ENCODE data around the gene STEAP1B. TPM values are rescaled to one million over a fixed set of nuclear protein-coding genes. Genes with fewer than 3 reads are reported as not detected.

STEAP1B gene
- total RNA-seq, 1 experiment from 2014 or later, result 3.2 TPM

DNA sequence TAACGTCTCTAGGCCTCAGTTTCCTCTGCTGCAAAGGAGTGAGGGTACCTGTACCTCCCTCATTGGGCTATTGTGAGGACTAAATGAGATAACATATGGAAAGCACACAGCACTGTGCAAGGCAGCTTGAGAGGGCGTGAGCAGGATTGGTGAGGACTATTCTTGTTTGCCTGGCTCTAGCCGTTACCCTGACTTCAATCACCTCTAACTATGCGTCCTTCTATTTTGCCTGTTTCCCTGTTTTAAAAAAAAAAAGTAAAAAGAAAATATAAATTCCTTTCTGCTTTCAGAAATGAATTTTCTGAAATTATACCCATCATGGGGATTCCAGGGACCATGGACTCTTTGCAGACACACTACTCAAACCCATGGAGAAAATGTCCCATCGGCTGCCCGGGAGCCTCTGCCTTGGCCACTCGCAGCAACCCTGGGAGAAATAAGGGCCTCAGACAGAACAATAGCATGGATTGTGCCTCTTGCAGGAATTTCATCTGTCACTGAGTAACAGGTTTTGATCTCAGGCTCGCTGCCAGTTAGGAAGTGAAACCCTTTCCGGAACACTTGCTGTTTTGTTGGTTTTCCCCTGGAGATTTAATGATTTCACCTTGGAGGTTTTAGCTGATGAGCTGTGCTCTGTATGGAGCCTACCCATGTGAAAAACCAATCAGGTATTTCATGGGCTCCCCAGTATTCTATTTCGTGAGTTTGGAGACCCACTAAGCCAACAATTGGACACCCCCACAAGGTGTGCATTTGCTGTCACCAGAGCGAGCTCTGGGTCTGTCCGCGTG is 55.6 kb downstream of the STEAP1B start:
- Mint-ChIP-seq H3K4me1 (peaks cover 34 to 38% of the 10 kb centered on the region in 2 experiments), H3K27ac (no peak overlapping the region; a peak in 1 of 7 replicates), H3K9me3 (no peaks in the 10 kb centered on the region; a peak in 1 of 5 replicates), H3K36me3 (ENCODE audit: insufficient read depth in 1 of 3, low read depth in 3 of 3) (no peaks in the 10 kb centered on the region), H3K27me3 (ENCODE audit: low read depth) (no peaks in the 10 kb centered on the region; the same call in 1 of the 2 replicates), H3K4me3 (no peak overlapping the region)
- H2BK15ac ChIP-seq (ENCODE audit: low read depth, low read length), result no peak overlapping the region
- H3K4me1 ChIP-seq (ENCODE audit: insufficient read depth, low read length), result peaks cover 3% of the 10 kb centered on the region; the same call in 1 of the 2 replicates
- H3K23ac ChIP-seq (ENCODE audit: insufficient read length, low read depth, low read length), result no peak overlapping the region
- H3K79me2 ChIP-seq (ENCODE audit: insufficient read depth, low read length), result no peaks in the 10 kb centered on the region
- H3K27ac ChIP-seq (ENCODE audit: insufficient read length, low read depth, low read length), result no peak overlapping the region
- no peak overlapping the region for H3T11ph ChIP-seq (ENCODE audit: low read length)
- WGBS (ENCODE audit: extremely low coverage, insufficient read length, low lambda C conversion rate), result no CpG with 5 or more reads among the region's 13 CpGs
- H3K9me3 ChIP-seq (ENCODE audit: control insufficient read depth, low read depth, low read length), result no peaks in the 10 kb centered on the region
- no peak overlapping the region for H3K56ac ChIP-seq (ENCODE audit: insufficient read length, low read depth, low read length)
- no peak overlapping the region for H2BK120ac ChIP-seq (ENCODE audit: low read depth, low read length, poor library complexity, severe bottlenecking)
- no peak overlapping the region for H4K8ac ChIP-seq (replicated peaks; ENCODE audit: insufficient read length, low read depth, low read length)
- no peaks in the 10 kb centered on the region for H4K20me1 ChIP-seq (ENCODE audit: control insufficient read depth, insufficient read depth, insufficient read length)
- no peak overlapping the region for H2BK5ac ChIP-seq (ENCODE audit: insufficient read length, low read length)
- no peak overlapping the region for H3K18ac ChIP-seq (ENCODE audit: insufficient read length, low read depth, low read length)
- H3K4ac ChIP-seq (ENCODE audit: low read depth, low read length), result no peak overlapping the region
- H3K27me3 ChIP-seq (ENCODE audit: insufficient read depth, low read length), result no peaks in the 10 kb centered on the region
- H4K5ac ChIP-seq (ENCODE audit: insufficient read length, low read depth, low read length), result no peak overlapping the region
- no peak overlapping the region for H4K91ac ChIP-seq (ENCODE audit: insufficient read length, low read depth, low read length)
- H2AFZ ChIP-seq (ENCODE audit: low read length), result no peak overlapping the region
- H3K79me1 ChIP-seq (ENCODE audit: insufficient read depth, low read depth, low read length, poor library complexity, severe bottlenecking), result no peaks in the 10 kb centered on the region
- no peak overlapping the region for H2BK12ac ChIP-seq (ENCODE audit: insufficient read length, low read depth, low read length)
- H2BK20ac ChIP-seq (ENCODE audit: low read depth, low read length, poor library complexity, severe bottlenecking), result no peak overlapping the region
- DNase-seq, result no peak
- H3K23me2 ChIP-seq (ENCODE audit: insufficient read length, low read depth, low read length, poor library complexity, severe bottlenecking), result no peaks in the 10 kb centered on the region
- no peak overlapping the region for H3K4me2 ChIP-seq (ENCODE audit: insufficient read depth, insufficient read length, low read length)
- H3K14ac ChIP-seq (ENCODE audit: insufficient read depth, low read length), result no peak overlapping the region
- H3K9ac ChIP-seq (ENCODE audit: extremely low read depth, insufficient read length, low read length), result no peak overlapping the region
- TF ChIP-seq, protein P1, sequence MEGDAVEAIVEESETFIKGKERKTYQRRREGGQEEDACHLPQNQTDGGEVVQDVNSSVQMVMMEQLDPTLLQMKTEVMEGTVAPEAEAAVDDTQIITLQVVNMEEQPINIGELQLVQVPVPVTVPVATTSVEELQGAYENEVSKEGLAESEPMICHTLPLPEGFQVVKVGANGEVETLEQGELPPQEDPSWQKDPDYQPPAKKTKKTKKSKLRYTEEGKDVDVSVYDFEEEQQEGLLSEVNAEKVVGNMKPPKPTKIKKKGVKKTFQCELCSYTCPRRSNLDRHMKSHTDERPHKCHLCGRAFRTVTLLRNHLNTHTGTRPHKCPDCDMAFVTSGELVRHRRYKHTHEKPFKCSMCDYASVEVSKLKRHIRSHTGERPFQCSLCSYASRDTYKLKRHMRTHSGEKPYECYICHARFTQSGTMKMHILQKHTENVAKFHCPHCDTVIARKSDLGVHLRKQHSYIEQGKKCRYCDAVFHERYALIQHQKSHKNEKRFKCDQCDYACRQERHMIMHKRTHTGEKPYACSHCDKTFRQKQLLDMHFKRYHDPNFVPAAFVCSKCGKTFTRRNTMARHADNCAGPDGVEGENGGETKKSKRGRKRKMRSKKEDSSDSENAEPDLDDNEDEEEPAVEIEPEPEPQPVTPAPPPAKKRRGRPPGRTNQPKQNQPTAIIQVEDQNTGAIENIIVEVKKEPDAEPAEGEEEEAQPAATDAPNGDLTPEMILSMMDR (conservative IDR thresholded peaks at IDR 0.05), result no peak
- no peak overlapping the region for H2AK5ac ChIP-seq (ENCODE audit: insufficient read length, low read length)
